Prostate gland (tissue), 2 donors: Measurements from ENCODE around the gene PRAMEF11. TPM values are rescaled to one million over a fixed set of nuclear protein-coding genes. Genes with fewer than 3 reads are reported as not detected.
A peak's percentile ranks its signal among the peaks of the same experiment; 100 is the strongest.
"Not testable (repeated sequence)": the region's sequence is repeated elsewhere in the genome, so short reads cannot be mapped to it uniquely, and the experiment has no call there.

Experiments
- DNase-seq: peaks from one replicate; pipeline ENCODE4 v3.0.0-alpha.2; 2019; ENCODE audit warnings: low spot score
- H3K27ac ChIP-seq, 2 donors: fragments of 200-600 bp; sonication (generic); 2 replicates each; pipeline ENCODE4 v1.5.1; 2017 to 2019
- H3K27me3 ChIP-seq: fragments of 200-600 bp; sonication (generic); replicated peaks from 2 replicates; pipeline ENCODE4 v1.5.1; 2019; ENCODE audit not compliant: insufficient read depth
- H3K36me3 ChIP-seq, 2 donors: fragments of 200-600 bp; sonication (generic); 1 replicate in 1 of 2; 2 replicates in 1 of 2; pipeline versions ENCODE4 v1.5.1 to v1.8.1; 2017 to 2019
- H3K4me1 ChIP-seq: fragments of 200-600 bp; sonication (generic); replicated peaks from 2 replicates; pipeline ENCODE4 v1.5.1; 2019
- H3K4me3 ChIP-seq, 2 donors: fragments of 200-600 bp; sonication (generic); 2 replicates each; pipeline ENCODE4 v1.5.1; 2017 to 2019
- H3K9me3 ChIP-seq: fragments of 200-600 bp; sonication (generic); 2 replicates; pipeline ENCODE4 v1.5.1; 2017
- POLR2A ChIP-seq: fragments of 450-650 bp; IDR thresholded peaks from one replicate; pipeline ENCODE4 v1.6.1; 2016; ENCODE audit warnings: antibody characterized with exemption, mild to moderate bottlenecking
- POLR2AphosphoS5 ChIP-seq: sonication (generic); formaldehyde crosslinking; IDR thresholded peaks from one replicate; pipeline ENCODE4 v1.6.1; 2017; ENCODE audit warnings: antibody characterized with exemption
- WGBS: methylation state at CpG from one replicate; pipeline ENCODE4 v1.1.5; 2018; 5-methylcytosine and 5-hydroxymethylcytosine counted together
- intact Hi-C: fragments of 100-400 bp; cut with DNase I; formaldehyde crosslinking; loops from one replicate; pipeline ENCODE4 v1.14.2; 2022
- total RNA-seq, 2 donors: library from RNA; depleted of rRNA; stranded (reverse); fragments of >200 nt; gene quantifications; one replicate each; pipeline ENCODE4 v1.1.0, GENCODE V29; 2016
- TF ChIP-seq, protein P1 (sequence below), 4 experiments: fragments of 200-600 bp in 2 of 4; fragments of 450-650 bp in 2 of 4; sonication (generic) in 2 of 4; IDR thresholded peaks; 1 replicate in 3 of 4; 2 replicates in 1 of 4; pipeline ENCODE4 v1.5.1; 2016 to 2019; ENCODE audit warnings: antibody characterized with exemption in 4 of 4, mild to moderate bottlenecking in 2 of 4, moderate library complexity in 2 of 4

The PRAMEF11 gene
- total RNA-seq, 2 donors from 2014 or later: not detected

DNA sequence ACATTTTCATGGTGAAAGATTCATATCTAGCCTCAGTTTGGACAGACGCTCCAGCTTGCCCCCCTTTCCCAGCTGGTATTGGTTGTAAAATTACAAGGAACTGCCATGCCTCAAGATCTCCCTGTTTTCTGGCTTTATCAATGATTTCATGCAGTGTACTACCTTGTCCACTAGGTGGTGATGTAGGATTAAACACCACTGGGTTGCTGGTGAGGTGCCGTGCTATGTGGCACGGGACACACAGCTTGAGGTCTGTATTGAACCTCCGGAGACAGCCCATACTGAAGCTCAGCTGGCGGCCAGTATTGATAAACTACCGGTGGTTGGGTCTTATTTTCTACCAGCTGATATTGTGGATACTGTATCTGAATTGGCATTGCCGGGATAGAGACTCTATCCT lies 47.4 kb downstream of the PRAMEF11 start:
- TF ChIP-seq, protein P1, sequence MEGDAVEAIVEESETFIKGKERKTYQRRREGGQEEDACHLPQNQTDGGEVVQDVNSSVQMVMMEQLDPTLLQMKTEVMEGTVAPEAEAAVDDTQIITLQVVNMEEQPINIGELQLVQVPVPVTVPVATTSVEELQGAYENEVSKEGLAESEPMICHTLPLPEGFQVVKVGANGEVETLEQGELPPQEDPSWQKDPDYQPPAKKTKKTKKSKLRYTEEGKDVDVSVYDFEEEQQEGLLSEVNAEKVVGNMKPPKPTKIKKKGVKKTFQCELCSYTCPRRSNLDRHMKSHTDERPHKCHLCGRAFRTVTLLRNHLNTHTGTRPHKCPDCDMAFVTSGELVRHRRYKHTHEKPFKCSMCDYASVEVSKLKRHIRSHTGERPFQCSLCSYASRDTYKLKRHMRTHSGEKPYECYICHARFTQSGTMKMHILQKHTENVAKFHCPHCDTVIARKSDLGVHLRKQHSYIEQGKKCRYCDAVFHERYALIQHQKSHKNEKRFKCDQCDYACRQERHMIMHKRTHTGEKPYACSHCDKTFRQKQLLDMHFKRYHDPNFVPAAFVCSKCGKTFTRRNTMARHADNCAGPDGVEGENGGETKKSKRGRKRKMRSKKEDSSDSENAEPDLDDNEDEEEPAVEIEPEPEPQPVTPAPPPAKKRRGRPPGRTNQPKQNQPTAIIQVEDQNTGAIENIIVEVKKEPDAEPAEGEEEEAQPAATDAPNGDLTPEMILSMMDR (IDR thresholded peaks at IDR 0.05): peak in 1 of 4 experiments; percentile 8
- WGBS: 40% methylated on average over 6 of the region's 7 CpGs
- DNase-seq, H3K4me1 ChIP-seq, H3K27ac ChIP-seq, H3K4me3 ChIP-seq, H3K36me3 ChIP-seq, H3K27me3 ChIP-seq, H3K9me3 ChIP-seq, intact Hi-C loops: not testable (repeated sequence)

DNA sequence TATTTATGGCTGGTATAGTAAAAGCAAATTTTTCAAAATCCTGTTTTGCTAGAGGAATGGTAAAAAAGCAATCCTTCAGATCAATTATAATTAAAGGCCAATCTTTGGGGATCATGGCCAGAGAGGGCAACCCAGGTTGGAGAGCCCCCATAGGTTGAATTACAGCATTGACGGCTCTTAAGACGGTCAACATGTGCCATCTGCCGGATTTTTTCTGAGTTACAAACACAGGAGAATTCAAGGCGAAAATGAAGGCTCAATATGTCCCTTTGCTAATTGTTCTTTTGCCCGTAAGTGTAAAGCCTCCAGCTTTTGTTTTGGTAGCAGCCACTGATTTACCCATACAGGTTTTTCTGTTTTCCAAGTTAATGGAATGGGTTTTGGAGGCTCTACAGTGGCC lies 49.7 kb downstream of the PRAMEF11 start:
- H3K36me3 ChIP-seq, H3K4me3 ChIP-seq, intact Hi-C loops, H3K4me1 ChIP-seq, H3K9me3 ChIP-seq, H3K27me3 ChIP-seq, DNase-seq, H3K27ac ChIP-seq: not testable (repeated sequence)
- 79% methylated on average over 5 of the region's 5 CpGs for WGBS

DNA sequence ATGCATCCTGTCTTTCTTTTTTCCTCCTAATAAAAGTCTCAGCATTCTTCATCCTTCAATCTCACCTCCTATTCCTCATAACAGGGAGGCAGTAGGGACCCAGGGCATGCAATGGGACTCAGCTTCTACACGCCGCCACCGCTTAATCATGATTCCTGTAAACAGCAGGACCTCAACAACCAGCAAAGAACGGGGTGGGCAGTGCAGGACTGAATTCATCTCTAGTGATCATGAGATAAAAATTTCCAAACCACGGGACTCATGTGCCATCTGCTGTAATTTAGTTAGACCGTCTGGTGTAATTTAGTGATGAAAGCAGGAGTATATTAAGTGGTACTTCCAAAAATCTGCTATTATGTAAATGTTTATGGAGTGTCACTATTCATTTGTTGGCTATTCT lies 52.3 kb downstream of the PRAMEF11 start:
- TF ChIP-seq, protein P1 (IDR thresholded peaks at IDR 0.05): no peak
- TF ChIP-seq POLR2AphosphoS5 (no peak), POLR2A (no peak)
- WGBS: 77% methylated on average over 6 of the region's 6 CpGs
- Histone ChIP-seq H3K27ac (no peak overlapping the region), H3K9me3 (no peaks in the 10 kb centered on the region), H3K4me1 (no peaks in the 10 kb centered on the region), H3K27me3 (no peaks in the 10 kb centered on the region), H3K4me3 (no peak overlapping the region), H3K36me3 (no peaks in the 10 kb centered on the region)
- intact Hi-C loops: no loop called here
- DNase-seq: no peak

DNA sequence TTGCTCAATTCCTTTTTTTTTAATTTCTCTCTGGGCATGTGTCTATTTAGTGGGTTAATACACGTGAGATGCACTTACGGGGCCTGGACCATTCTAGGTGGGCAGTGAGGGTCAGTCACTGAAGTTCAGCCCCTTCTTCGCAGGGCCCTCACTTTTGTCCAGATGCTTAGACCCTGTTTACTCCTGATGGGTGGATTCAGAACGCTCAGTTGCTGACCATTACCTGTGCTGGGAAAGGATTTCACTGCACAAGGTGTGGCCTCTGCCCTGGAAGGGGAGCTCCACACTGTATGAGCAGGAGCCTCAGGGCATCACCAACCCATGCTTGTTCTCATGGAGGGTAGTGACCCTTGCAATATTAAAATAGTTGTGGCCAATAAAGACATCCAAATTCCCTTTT lies 53.1 kb downstream of the PRAMEF11 start:
- Histone ChIP-seq H3K27ac (no peak overlapping the region), H3K27me3 (no peaks in the 10 kb centered on the region), H3K9me3 (no peaks in the 10 kb centered on the region), H3K36me3 (no peaks in the 10 kb centered on the region), H3K4me1 (no peaks in the 10 kb centered on the region), H3K4me3 (no peak overlapping the region)
- no peak for TF ChIP-seq POLR2AphosphoS5
- TF ChIP-seq, protein P1 (IDR thresholded peaks at IDR 0.05): no peak
- TF ChIP-seq POLR2A: no peak
- 82% methylated on average over 4 of the region's 4 CpGs for WGBS
- intact Hi-C loops: no loop called here
- DNase-seq: no peak

DNA sequence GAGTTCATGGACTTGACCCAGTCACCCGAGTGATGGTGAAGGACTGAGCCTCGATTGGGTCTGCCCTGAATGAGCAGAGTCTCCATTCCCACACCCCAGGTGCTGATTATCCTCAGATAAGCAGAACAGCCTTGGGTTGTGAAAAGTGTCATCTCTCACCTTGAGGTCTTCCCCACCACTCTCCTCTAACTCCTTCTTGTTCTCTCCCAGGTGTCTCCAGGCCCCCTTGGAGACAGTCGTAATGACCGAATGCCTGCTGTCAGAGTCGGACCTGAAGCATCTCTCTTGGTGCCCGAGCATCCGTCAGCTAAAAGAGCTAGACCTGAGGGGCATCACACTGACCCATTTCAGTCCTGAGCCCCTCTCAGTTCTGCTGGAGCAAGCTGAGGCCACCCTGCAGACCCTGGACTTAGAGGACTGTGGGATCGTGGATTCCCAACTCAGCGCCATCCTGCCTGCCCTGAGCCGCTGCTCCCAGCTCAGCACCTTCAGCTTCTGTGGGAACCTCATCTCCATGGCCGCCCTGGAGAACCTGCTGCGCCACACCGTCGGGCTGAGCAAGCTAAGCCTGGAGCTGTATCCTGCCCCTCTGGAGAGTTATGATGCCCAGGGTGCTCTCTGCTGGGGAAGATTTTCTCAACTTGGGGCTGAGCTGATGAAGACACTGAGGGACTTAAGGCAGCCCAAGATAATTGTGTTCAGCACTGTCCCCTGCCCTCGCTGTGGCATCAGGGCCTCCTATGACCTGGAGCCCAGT lies 54.2 kb downstream of the PRAMEF11 start:
- WGBS: 89% methylated on average over 15 of the region's 15 CpGs
- intact Hi-C loops: no loop called here
- TF ChIP-seq, protein P1 (IDR thresholded peaks at IDR 0.05): no peak
- TF ChIP-seq POLR2A (no peak), POLR2AphosphoS5 (no peak)
- H3K4me3 ChIP-seq: no peak overlapping the region
- H3K27me3 ChIP-seq: no peaks in the 10 kb centered on the region
- no peaks in the 10 kb centered on the region for H3K4me1 ChIP-seq
- no peaks in the 10 kb centered on the region for H3K9me3 ChIP-seq
- H3K27ac ChIP-seq: no peak overlapping the region
- no peak for DNase-seq
- H3K36me3 ChIP-seq: no peaks in the 10 kb centered on the region
